ENCODE data around the gene STMN3.

The STMN3 gene

DNA sequence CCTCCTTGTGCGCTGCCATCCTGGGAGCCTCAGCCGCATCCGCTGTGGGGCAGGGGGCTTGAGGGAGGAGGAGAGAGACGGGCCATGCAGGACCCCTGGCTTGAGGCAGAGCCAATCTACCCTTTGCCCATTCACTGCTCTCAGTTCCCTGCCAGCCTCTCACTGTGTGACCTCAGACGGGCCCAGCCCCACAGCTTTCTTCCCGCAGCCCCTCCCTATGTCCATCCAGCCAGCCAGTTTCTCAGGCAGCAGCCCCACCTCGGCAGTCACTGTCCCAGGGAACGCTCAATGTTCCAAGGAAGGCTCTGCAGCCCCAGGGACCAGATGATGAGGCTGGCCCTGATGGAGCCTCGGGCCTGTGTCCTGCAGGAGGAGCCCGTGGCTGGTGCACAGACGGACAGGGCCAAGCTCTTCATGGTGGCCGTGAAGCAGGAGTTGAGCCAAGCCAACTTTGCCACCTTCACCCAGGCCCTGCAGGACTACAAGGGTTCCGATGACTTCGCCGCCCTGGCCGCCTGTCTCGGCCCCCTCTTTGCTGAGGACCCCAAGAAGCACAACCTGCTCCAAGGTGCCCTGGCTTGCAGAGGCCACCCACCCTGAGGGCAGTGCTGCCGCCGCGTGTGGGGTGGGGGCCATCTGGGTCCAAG is 39.3 kb upstream of the STMN3 start:
- in situ Hi-C loops (cut with MboI; ENCODE audit: low sequenced_read_pairs): no loop called here

DNA sequence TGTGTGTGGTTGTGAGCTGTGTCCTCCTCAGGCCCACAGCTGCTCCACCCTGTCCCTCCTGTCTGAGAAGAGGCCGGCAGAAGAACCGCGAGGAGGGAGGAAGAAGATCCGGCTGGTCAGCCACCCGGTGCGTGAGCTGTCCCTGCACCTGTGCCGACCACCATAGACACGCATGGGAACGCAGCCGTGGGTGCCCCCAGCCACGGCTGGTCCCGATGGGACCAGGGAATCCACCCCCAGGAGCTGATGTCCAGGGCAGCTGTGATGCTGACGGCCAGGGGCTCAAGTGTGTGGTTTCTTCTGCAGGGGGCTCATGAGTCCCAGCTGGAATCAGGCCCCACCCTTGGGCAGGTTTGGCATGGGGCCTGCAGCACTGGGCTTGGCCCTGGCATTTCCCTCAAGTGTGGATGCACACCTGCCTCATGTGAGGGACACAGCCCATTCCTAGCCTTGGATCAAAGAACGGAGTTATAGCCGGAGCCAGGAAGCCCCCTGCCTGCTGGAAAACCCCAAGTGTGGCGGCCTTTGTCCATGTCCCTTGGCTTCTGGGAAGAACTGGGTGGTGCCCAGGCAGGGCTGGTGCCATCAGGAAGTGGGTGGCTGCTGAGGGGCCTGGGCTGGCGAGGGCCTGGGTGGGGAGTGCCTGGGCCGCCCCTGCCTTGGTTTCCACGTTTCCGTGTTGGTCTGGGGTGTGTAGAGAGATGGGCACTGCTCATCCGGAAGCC is 38.6 kb upstream of the STMN3 start:
- in situ Hi-C loops (cut with MboI; ENCODE audit: low sequenced_read_pairs): no loop called here

GRCh38 chr20:63690898-63691710 is 37.9 kb upstream of the STMN3 start:
- in situ Hi-C loops (cut with MboI; ENCODE audit: low sequenced_read_pairs): no loop called here

- in situ Hi-C loops (cut with MboI; ENCODE audit: low sequenced_read_pairs): no loop called here
Observed at GRCh38 chr20:63690003-63690897, 37.0 kb upstream of the STMN3 start.

DNA sequence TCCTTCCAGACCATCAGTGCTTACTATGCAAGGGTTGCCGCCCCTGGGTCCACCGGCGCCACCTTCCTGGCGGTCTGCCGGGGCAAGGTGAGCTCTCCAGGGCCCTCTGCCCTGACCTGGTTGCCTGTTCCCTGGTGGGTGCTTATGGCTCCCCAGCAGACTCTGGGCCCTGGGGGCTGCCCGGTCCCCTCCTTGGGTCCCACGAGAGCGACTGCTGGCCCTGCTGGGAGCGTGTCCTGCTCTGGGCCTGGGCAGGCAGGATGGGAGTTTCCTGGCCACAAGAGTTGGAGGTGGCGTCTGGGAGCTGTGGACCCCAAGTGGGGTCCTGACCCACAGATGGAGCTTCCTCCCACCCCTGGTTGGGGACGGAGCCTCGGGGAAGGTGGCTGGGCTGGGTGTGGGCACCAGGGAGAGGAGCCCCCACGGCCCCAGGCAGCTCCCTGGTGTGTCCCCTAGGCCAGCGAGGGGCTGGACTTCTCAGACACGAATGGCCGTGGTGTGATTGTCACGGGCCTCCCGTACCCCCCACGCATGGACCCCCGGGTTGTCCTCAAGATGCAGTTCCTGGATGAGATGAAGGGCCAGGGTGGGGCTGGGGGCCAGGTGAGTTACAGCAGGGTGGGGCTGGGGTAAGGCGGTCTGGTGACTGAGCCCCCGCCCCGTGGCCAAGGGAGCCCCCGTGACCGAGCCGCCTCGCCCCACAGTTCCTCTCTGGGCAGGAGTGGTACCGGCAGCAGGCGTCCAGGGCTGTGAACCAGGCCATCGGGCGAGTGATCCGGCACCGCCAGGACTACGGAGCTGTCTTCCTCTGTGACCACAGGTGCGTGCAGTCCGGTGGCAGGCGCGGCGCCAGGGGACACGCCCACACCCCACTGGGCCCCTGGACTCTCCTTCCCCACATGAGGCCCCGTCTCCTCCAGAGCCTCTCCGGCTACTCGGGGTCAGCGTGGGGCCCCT is 36.1 kb upstream of the STMN3 start:
- in situ Hi-C loops (cut with MboI; ENCODE audit: low sequenced_read_pairs): no loop called here

DNA sequence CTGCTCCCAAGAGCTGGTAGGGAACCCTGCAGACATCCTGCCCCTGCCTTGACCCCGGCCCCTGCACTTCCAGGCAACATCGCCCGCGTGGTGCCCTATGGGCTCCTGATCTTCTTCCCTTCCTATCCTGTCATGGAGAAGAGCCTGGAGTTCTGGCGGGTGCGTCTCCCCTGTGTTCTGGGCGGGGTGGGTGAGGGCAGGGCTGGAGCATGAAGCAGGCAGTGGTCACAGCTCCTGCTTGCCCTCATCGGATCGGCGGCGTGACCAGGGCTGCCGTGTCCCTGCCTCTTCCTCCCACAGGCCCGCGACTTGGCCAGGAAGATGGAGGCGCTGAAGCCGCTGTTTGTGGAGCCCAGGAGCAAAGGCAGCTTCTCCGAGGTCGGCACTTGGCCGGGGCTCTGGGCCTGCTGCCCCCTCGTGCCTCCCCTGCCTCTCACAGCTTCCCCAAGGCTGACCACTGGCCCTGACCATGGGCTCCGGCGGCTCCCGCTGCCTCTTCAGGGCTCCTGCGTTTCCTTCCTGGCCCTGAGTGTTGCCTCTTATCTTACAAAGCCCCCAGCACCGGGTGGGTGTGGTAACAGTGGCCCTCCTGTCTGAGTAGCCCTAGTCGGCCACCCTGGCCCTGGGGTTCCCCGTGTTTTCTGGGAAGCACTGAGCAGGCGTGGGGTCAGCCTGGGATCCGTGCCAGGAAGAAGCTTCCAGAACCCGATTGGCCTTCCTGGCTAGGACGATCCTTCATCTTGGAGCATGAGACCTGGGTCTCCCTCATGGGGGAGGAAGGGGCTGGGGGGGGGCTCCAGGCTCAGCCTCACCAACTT is 35.2 kb upstream of the STMN3 start:
- in situ Hi-C loops (cut with MboI; ENCODE audit: low sequenced_read_pairs): no loop called here

DNA sequence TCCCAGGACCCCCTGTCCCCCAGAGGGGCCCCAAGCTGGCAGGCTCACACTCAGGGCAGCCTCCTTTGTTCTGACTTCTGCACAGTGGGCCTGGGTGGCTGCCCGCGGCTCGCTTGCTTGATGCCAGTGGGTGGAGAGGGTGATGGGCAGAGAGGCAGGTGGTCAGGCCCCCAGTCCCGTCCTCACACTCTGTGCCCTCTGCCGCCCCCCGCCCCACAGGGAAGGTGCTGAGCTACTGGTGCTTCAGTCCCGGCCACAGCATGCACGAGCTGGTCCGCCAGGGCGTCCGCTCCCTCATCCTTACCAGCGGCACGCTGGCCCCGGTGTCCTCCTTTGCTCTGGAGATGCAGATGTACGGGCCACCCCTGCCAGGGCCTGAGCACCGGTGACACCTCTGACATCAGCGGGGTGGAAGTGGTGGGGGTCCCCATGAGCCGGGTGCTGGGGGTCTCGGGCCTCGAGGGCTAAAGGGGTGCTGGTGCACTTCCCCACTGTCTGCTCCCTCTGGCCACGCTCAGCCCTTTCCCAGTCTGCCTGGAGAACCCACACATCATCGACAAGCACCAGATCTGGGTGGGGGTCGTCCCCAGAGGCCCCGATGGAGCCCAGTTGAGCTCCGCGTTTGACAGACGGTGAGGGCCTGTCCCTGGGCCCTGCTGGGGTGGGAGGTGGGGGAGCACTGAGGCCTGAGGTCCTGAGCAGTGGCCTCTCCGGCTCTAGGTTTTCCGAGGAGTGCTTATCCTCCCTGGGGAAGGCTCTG is 34.4 kb upstream of the STMN3 start:
- in situ Hi-C loops (cut with MboI; ENCODE audit: low sequenced_read_pairs): no loop called here

DNA sequence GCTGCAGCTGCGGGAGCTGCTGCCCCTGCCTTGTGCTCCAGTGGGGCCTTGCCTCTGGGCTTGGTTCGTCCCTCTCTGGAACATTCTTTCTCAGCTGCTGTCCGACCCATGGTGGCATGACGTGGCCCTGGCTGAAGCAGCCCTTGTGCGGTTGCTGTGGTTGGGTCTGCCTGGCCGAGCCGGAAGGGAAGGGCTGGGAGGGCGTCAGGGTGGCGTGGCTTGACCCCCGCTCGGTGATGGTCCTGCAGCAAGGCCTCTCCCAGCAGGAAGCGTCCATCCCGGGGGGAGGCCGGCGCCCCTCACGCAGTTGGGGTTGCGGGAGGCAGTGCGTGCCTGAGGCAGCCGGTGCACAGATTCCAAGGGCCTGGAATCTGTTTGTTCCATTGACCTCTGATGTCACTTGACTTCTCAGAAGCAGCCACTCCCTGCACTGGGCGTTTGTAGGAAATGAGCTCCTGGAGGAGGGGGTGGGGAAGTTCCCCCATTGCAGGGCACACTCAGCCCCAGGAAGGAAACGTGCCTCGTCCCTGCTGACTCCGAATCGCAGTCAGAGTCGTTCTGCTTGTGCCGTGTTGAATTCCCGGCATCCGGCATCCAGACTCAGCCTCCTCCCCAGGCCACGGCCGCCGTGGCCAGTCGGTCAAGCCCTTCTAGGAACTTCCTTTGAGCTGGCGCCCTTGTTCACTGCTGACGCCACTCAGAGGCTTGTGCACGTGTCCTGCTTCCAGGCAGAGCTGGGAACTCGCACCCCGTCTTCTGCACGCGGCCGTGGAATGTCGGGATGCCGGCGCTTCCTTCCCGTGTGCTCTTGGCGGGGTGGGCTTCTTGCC is 33.5 kb upstream of the STMN3 start:
- in situ Hi-C loops (cut with MboI; ENCODE audit: low sequenced_read_pairs): no loop called here

- in situ Hi-C loops (cut with MboI; ENCODE audit: low sequenced_read_pairs): no loop called here
Observed at GRCh38 chr20:63686094-63686491, 32.9 kb upstream of the STMN3 start.

- in situ Hi-C loops (cut with MboI; ENCODE audit: low sequenced_read_pairs): no loop called here
Observed at GRCh38 chr20:63685269-63686026, 32.2 kb upstream of the STMN3 start.

GRCh38 chr20:63682384-63683139 is 29.3 kb upstream of the STMN3 start:
- in situ Hi-C loops (cut with MboI; ENCODE audit: low sequenced_read_pairs): no loop called here

DNA sequence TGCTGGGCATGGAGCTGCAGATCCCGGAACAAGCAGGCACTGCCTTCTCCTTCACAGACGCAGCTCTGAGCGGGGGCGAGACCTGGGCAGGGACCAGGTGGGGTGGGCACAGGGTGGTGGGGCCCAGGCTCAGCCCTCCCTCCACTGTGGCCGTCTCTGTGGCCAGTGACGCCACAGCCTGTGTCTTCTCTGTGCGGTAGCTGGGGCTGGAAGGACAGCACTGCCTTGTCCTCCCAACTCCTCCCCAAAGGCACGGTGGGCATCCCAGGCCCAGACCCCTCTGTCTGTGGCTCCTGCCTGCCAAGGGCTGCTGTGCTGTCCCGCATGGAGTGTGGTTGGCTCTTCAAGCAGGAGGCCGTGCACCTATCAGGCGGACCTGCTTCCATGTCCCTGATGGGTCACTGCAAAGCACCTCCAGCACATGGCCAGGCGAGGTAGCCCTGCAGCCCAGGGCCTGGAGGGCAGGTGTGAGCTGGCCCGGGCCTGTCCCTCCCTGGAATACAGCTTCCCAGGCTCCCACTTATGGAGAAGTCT is 28.5 kb upstream of the STMN3 start:
- in situ Hi-C loops (cut with MboI; ENCODE audit: low sequenced_read_pairs): no loop called here

- in situ Hi-C loops (cut with MboI; ENCODE audit: low sequenced_read_pairs): no loop called here
Observed at GRCh38 chr20:63680857-63681608, 27.8 kb upstream of the STMN3 start.

DNA sequence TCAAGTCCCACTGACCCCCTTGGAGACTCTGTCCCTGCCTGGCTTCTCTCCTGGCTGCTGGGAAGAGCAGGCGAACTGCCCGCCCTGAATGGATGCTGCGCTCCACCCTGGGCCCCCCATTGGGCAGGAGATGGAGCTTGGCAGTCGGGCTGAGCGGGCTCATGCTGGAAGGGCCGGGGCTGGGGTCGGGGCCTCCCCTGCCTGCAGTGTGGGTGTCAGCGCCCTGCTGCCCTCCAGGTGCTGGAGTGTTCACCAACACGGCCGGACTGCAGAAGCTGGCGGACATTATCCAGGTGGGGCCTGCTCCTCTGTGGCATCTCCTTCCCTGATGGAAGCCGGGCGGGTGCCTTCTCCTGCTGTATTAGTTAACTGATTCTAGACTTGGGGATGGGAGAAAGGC is 27.2 kb upstream of the STMN3 start:
- in situ Hi-C loops (cut with MboI; ENCODE audit: low sequenced_read_pairs): no loop called here

GRCh38 chr20:63679799-63680305 is 26.6 kb upstream of the STMN3 start:
- in situ Hi-C loops (cut with MboI; ENCODE audit: low sequenced_read_pairs): no loop called here

Measured in hTERT RPE-1 (cell line).